ENCODE measurements around the gene LTBP2. TPM values are rescaled to one million over a fixed set of nuclear protein-coding genes. Genes with fewer than 3 reads are reported as not detected.

Gene LTBP2
- total RNA-seq, 1 experiment from 2014 or later: not detected

GRCh38 chr14:74653386-74654138 is 41.5 kb upstream of the LTBP2 start:
- H3K27me3 ChIP-seq (ENCODE audit: low read length): no peaks in the 10 kb centered on the region
- H3K9me2 ChIP-seq (replicated peaks; ENCODE audit: insufficient read depth, low read length): no peaks in the 10 kb centered on the region
- no peaks in the 10 kb centered on the region for H3K9me3 ChIP-seq (ENCODE audit: low read length)
- H3K4me1 ChIP-seq (ENCODE audit: low read length): no peaks in the 10 kb centered on the region
- no peak overlapping the region for H3K9ac ChIP-seq (ENCODE audit: low read length)
- no peak overlapping the region for H2AFZ ChIP-seq (ENCODE audit: low read length)
- 0 out of 2 replicates have a peak, but pooled peaks cover 5% of the 10 kb centered on the region for H3K36me3 ChIP-seq (ENCODE audit: insufficient read depth, low read length)
- H3K4me3 ChIP-seq (ENCODE audit: low read length): no peak overlapping the region
- H3K79me2 ChIP-seq (ENCODE audit: low read length): no peaks in the 10 kb centered on the region
- no peak for DNase-seq
- no peak overlapping the region for H3K27ac ChIP-seq (ENCODE audit: low read length)
- H4K20me1 ChIP-seq (ENCODE audit: insufficient read depth, low read depth, low read length): no peaks in the 10 kb centered on the region
- no peak overlapping the region for H3K4me2 ChIP-seq (ENCODE audit: low read depth, low read length, poor library complexity, severe bottlenecking)

DNA sequence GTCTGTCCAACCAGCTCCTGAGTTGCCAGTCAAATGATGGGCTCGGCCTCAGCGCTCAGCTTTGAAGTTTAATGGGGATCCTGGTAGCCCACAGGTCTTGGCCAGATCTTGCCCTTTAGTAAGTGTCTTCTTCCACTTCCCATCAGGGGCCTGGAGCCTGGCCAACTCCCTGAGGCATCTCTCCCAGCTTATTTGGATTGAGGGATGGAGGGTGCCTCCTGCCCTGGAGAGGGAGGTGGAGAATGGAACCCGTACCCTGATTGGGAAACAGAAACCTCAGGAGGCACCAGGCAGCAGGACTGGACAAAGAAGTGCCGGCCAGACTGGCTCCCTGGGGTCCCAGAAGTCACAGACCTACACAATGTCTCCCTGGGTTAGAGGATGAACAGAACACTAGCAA is 40.5 kb upstream of the LTBP2 start:
- Histone ChIP-seq H3K4me2 (ENCODE audit: low read depth, low read length, poor library complexity, severe bottlenecking) (no peak overlapping the region), H3K9me2 (replicated peaks; ENCODE audit: insufficient read depth, low read length) (no peaks in the 10 kb centered on the region), H3K27me3 (ENCODE audit: low read length) (no peaks in the 10 kb centered on the region), H3K9me3 (ENCODE audit: low read length) (no peaks in the 10 kb centered on the region), H3K27ac (ENCODE audit: low read length) (no peak overlapping the region), H2AFZ (ENCODE audit: low read length) (no peak overlapping the region), H4K20me1 (ENCODE audit: insufficient read depth, low read depth, low read length) (no peaks in the 10 kb centered on the region), H3K4me3 (ENCODE audit: low read length) (no peak overlapping the region), H3K4me1 (ENCODE audit: low read length) (no peaks in the 10 kb centered on the region), H3K79me2 (ENCODE audit: low read length) (no peaks in the 10 kb centered on the region), H3K9ac (ENCODE audit: low read length) (no peak overlapping the region), H3K36me3 (ENCODE audit: insufficient read depth, low read length) (no peaks in the 10 kb centered on the region)
- no peak for DNase-seq

GRCh38 chr14:74650927-74651686 is 39.1 kb upstream of the LTBP2 start:
- H2AFZ ChIP-seq (ENCODE audit: low read length): no peak overlapping the region
- H3K4me1 ChIP-seq (ENCODE audit: low read length): no peaks in the 10 kb centered on the region
- H3K9ac ChIP-seq (ENCODE audit: low read length): no peak overlapping the region
- no peaks in the 10 kb centered on the region for H3K27me3 ChIP-seq (ENCODE audit: low read length)
- H3K9me2 ChIP-seq (replicated peaks; ENCODE audit: insufficient read depth, low read length): no peaks in the 10 kb centered on the region
- no peak overlapping the region for H3K4me3 ChIP-seq (ENCODE audit: low read length)
- no peaks in the 10 kb centered on the region for H4K20me1 ChIP-seq (ENCODE audit: insufficient read depth, low read depth, low read length)
- no peak overlapping the region for H3K27ac ChIP-seq (ENCODE audit: low read length)
- no peaks in the 10 kb centered on the region for H3K79me2 ChIP-seq (ENCODE audit: low read length)
- no peaks in the 10 kb centered on the region for H3K9me3 ChIP-seq (ENCODE audit: low read length)
- no peak for DNase-seq
- H3K4me2 ChIP-seq (ENCODE audit: low read depth, low read length, poor library complexity, severe bottlenecking): no peak overlapping the region
- no peaks in the 10 kb centered on the region for H3K36me3 ChIP-seq (ENCODE audit: insufficient read depth, low read length)

GRCh38 chr14:74649673-74650072 is 37.6 kb upstream of the LTBP2 start:
- Histone ChIP-seq H3K4me2 (ENCODE audit: low read depth, low read length, poor library complexity, severe bottlenecking) (no peak overlapping the region), H3K79me2 (ENCODE audit: low read length) (no peaks in the 10 kb centered on the region), H3K4me1 (ENCODE audit: low read length) (no peaks in the 10 kb centered on the region)

GRCh38 chr14:74649167-74649566 is 37.1 kb upstream of the LTBP2 start:
- no peak overlapping the region for H3K4me2 ChIP-seq (ENCODE audit: low read depth, low read length, poor library complexity, severe bottlenecking)
- H3K4me1 ChIP-seq (ENCODE audit: low read length): no peaks in the 10 kb centered on the region
- DNase-seq: no peak
- H3K9me2 ChIP-seq (replicated peaks; ENCODE audit: insufficient read depth, low read length): no peaks in the 10 kb centered on the region
- no peak overlapping the region for H3K27ac ChIP-seq (ENCODE audit: low read length)
- H3K4me3 ChIP-seq (ENCODE audit: low read length): no peak overlapping the region
- no peaks in the 10 kb centered on the region for H3K27me3 ChIP-seq (ENCODE audit: low read length)
- no peaks in the 10 kb centered on the region for H3K79me2 ChIP-seq (ENCODE audit: low read length)
- no peaks in the 10 kb centered on the region for H4K20me1 ChIP-seq (ENCODE audit: insufficient read depth, low read depth, low read length)
- H3K9me3 ChIP-seq (ENCODE audit: low read length): no peaks in the 10 kb centered on the region
- H2AFZ ChIP-seq (ENCODE audit: low read length): no peak overlapping the region
- H3K36me3 ChIP-seq (ENCODE audit: insufficient read depth, low read length): no peaks in the 10 kb centered on the region
- no peak overlapping the region for H3K9ac ChIP-seq (ENCODE audit: low read length)

More at GRCh38 chr14:74649673-74650072, 37.6 kb upstream of the LTBP2 start:
- Histone ChIP-seq H3K9me2 (replicated peaks; ENCODE audit: insufficient read depth, low read length) (no peaks in the 10 kb centered on the region), H3K9me3 (ENCODE audit: low read length) (no peaks in the 10 kb centered on the region), H4K20me1 (ENCODE audit: insufficient read depth, low read depth, low read length) (no peaks in the 10 kb centered on the region), H2AFZ (ENCODE audit: low read length) (no peak overlapping the region), H3K4me3 (ENCODE audit: low read length) (no peak overlapping the region), H3K27ac (ENCODE audit: low read length) (no peak overlapping the region), H3K36me3 (ENCODE audit: insufficient read depth, low read length) (no peaks in the 10 kb centered on the region), H3K27me3 (ENCODE audit: low read length) (no peaks in the 10 kb centered on the region), H3K9ac (ENCODE audit: low read length) (no peak overlapping the region)
- no peak for DNase-seq

GRCh38 chr14:74648601-74649000 is 36.6 kb upstream of the LTBP2 start:
- Histone ChIP-seq H3K36me3 (ENCODE audit: insufficient read depth, low read length) (no peaks in the 10 kb centered on the region), H3K4me3 (ENCODE audit: low read length) (no peak overlapping the region), H3K9me3 (ENCODE audit: low read length) (no peaks in the 10 kb centered on the region), H3K4me2 (ENCODE audit: low read depth, low read length, poor library complexity, severe bottlenecking) (no peak overlapping the region), H3K27me3 (ENCODE audit: low read length) (no peaks in the 10 kb centered on the region), H4K20me1 (ENCODE audit: insufficient read depth, low read depth, low read length) (no peaks in the 10 kb centered on the region), H2AFZ (ENCODE audit: low read length) (no peak overlapping the region), H3K9me2 (replicated peaks; ENCODE audit: insufficient read depth, low read length) (no peaks in the 10 kb centered on the region), H3K9ac (ENCODE audit: low read length) (no peak overlapping the region), H3K79me2 (ENCODE audit: low read length) (no peaks in the 10 kb centered on the region), H3K4me1 (ENCODE audit: low read length) (no peaks in the 10 kb centered on the region), H3K27ac (ENCODE audit: low read length) (no peak overlapping the region)
- no peak for DNase-seq

- Histone ChIP-seq H3K9me2 (replicated peaks; ENCODE audit: insufficient read depth, low read length) (no peaks in the 10 kb centered on the region), H3K4me1 (ENCODE audit: low read length) (no peaks in the 10 kb centered on the region), H3K27ac (ENCODE audit: low read length) (no peak overlapping the region), H2AFZ (ENCODE audit: low read length) (no peak overlapping the region), H4K20me1 (ENCODE audit: insufficient read depth, low read depth, low read length) (no peaks in the 10 kb centered on the region), H3K27me3 (ENCODE audit: low read length) (no peaks in the 10 kb centered on the region), H3K4me2 (ENCODE audit: low read depth, low read length, poor library complexity, severe bottlenecking) (no peak overlapping the region), H3K36me3 (ENCODE audit: insufficient read depth, low read length) (no peaks in the 10 kb centered on the region), H3K9ac (ENCODE audit: low read length) (no peak overlapping the region), H3K4me3 (ENCODE audit: low read length) (no peak overlapping the region), H3K79me2 (ENCODE audit: low read length) (no peaks in the 10 kb centered on the region), H3K9me3 (ENCODE audit: low read length) (no peaks in the 10 kb centered on the region)
- DNase-seq: no peak
Measured at GRCh38 chr14:74647678-74648461, 35.8 kb upstream of the LTBP2 start.
